GM23338 (cell line): ENCODE measurements around the gene CTDSPL. TPM values are rescaled to one million over a fixed set of nuclear protein-coding genes. Genes with fewer than 3 reads are reported as not detected.

ENCODE experiments used
- ATAC-seq: fragments of 200-7000 bp; cut with Tn5 transposase; 3 replicates; pipeline ENCODE4 v1.9.1; 2020
- DNase-seq: peaks from one replicate; pipeline ENCODE4 v3.0.0-alpha.2; 2015; ENCODE audit warnings: low spot score
- H2AFZ ChIP-seq: fragments of 200-600 bp; sonication (generic); 2 replicates; pipeline ENCODE4 v1.8.0; 2016; ENCODE audit warnings: antibody characterized with exemption, mild to moderate bottlenecking, moderate library complexity
- H3F3A ChIP-seq: fragments of 200-600 bp; sonication (generic); replicated peaks from 2 replicates; pipeline ENCODE4 v1.8.0; 2017; ENCODE audit warnings: antibody characterized with exemption, mixed run types, low read depth
- H3K27ac ChIP-seq: fragments of 200-600 bp; sonication (generic); 2 replicates; pipeline ENCODE4 v1.6.1; 2016; ENCODE audit warnings: low read depth
- H3K27me3 ChIP-seq: fragments of 200-600 bp; sonication (generic); 2 replicates; pipeline ENCODE4 v1.8.0; 2016; ENCODE audit warnings: mild to moderate bottlenecking, mixed run types, moderate library complexity; ENCODE audit not compliant: insufficient read depth
- H3K36me3 ChIP-seq: fragments of 200-600 bp; sonication (generic); 2 replicates; pipeline ENCODE4 v1.8.0; 2016; ENCODE audit warnings: mild to moderate bottlenecking; ENCODE audit not compliant: insufficient read depth
- H3K4me1 ChIP-seq: fragments of 200-600 bp; sonication (generic); 2 replicates; pipeline ENCODE4 v1.8.0; 2016; ENCODE audit warnings: mild to moderate bottlenecking, moderate library complexity; ENCODE audit not compliant: insufficient read depth
- H3K4me2 ChIP-seq: fragments of 200-600 bp; sonication (generic); 2 replicates; pipeline ENCODE4 v1.7.1; 2017; ENCODE audit warnings: mixed run types
- H3K4me3 ChIP-seq: fragments of 200-600 bp; sonication (generic); 2 replicates; pipeline ENCODE4 v1.6.1; 2016; ENCODE audit warnings: mixed run types
- H3K79me2 ChIP-seq: fragments of 200-600 bp; sonication (generic); replicated peaks from 2 replicates; pipeline ENCODE4 v1.8.0; 2017; ENCODE audit warnings: mild to moderate bottlenecking; ENCODE audit not compliant: insufficient read depth
- H3K9me2 ChIP-seq: fragments of 200-600 bp; sonication (generic); 2 replicates; pipeline ENCODE4 v1.8.0; 2017; ENCODE audit not compliant: insufficient read depth
- H4K20me1 ChIP-seq: fragments of 200-600 bp; sonication (generic); replicated peaks from 2 replicates; pipeline ENCODE4 v1.8.0; 2017; ENCODE audit warnings: mild to moderate bottlenecking; ENCODE audit not compliant: insufficient read depth
- H3K27ac Mint-ChIP-seq: 2 replicates; pipeline ENCODE4 v1.8.0; 2020; ENCODE audit warnings: inconsistent platforms, mild to moderate bottlenecking, moderate library complexity, mixed read lengths
- H3K27me3 Mint-ChIP-seq: 3 replicates; pipeline ENCODE4 v1.8.0; 2022; ENCODE audit warnings: low read depth, mild to moderate bottlenecking, moderate library complexity, mixed read lengths, inconsistent platforms; ENCODE audit not compliant: insufficient read depth, poor library complexity
- H3K36me3 Mint-ChIP-seq: 3 replicates; pipeline ENCODE4 v1.8.0; 2021; ENCODE audit warnings: low read depth, mild to moderate bottlenecking, inconsistent platforms, moderate library complexity, mixed read lengths
- H3K4me1 Mint-ChIP-seq: 3 replicates; pipeline ENCODE4 v1.8.0; 2020; ENCODE audit warnings: mild to moderate bottlenecking, inconsistent platforms, mixed read lengths
- H3K4me3 Mint-ChIP-seq: 3 replicates; pipeline ENCODE4 v1.8.0; 2021; ENCODE audit warnings: moderate library complexity, mild to moderate bottlenecking, inconsistent platforms, mixed read lengths
- H3K9me3 Mint-ChIP-seq: 3 replicates; pipeline ENCODE4 v1.8.0; 2020; ENCODE audit warnings: moderate library complexity, mild to moderate bottlenecking, inconsistent platforms, mixed read lengths
- CREB1 ChIP-seq: fragments of 250-450 bp; sonication (Bioruptor Pico); IDR thresholded peaks from 2 replicates; pipeline ENCODE4 v1.5.0; 2020; ENCODE audit warnings: low read depth, mild to moderate bottlenecking, moderate library complexity
- CTCF ChIP-seq, 2 experiments: fragments of 200-600 bp in 1 of 2; sonication (generic) in 1 of 2; conservative IDR thresholded peaks; 2 replicates each; pipeline versions ENCODE4 v1.5.1 to v1.6.1; 2016 to 2017; ENCODE audit warnings: antibody characterized with exemption in 2 of 2, low read depth in 2 of 2, mild to moderate bottlenecking in 2 of 2, moderate library complexity in 1 of 2
- EZH2 ChIP-seq: fragments of 200-600 bp; sonication (generic); IDR thresholded peaks from one replicate; pipeline ENCODE4 v1.8.0; 2017; ENCODE audit warnings: antibody characterized with exemption, mild to moderate bottlenecking, low read depth; ENCODE audit not compliant: unreplicated experiment
- EZH2phosphoT487 ChIP-seq: fragments of 200-600 bp; sonication (generic); IDR thresholded peaks from one replicate; pipeline ENCODE4 v1.8.1; 2018; ENCODE audit warnings: antibody characterized with exemption; ENCODE audit not compliant: unreplicated experiment
- JUNB ChIP-seq: IDR thresholded peaks from one replicate; pipeline ENCODE4 v1.6.1; 2016; ENCODE audit warnings: antibody characterized with exemption; ENCODE audit not compliant: unreplicated experiment
- NANOG ChIP-seq: IDR thresholded peaks from 2 replicates; pipeline ENCODE4 v1.6.1; 2016; ENCODE audit warnings: antibody characterized with exemption, borderline replicate concordance
- POLR2AphosphoS5 ChIP-seq: IDR thresholded peaks from 2 replicates; pipeline ENCODE4 v1.6.1; 2016; ENCODE audit warnings: antibody characterized with exemption, low read depth
- REST ChIP-seq: IDR thresholded peaks from one replicate; pipeline ENCODE4 v1.6.1; 2018; ENCODE audit warnings: antibody characterized with exemption; ENCODE audit not compliant: unreplicated experiment
- STAT1 ChIP-seq: IDR thresholded peaks from one replicate; pipeline ENCODE4 v1.6.1; 2016; ENCODE audit warnings: antibody characterized with exemption; ENCODE audit not compliant: unreplicated experiment
- ZNF114 ChIP-seq: fragments of 250-450 bp; sonication (Bioruptor Pico); IDR thresholded peaks from 2 replicates; pipeline ENCODE4 v1.5.0; 2020; ENCODE audit warnings: mild to moderate bottlenecking, moderate library complexity
- ZNF331 ChIP-seq: fragments of 250-450 bp; sonication (Bioruptor Pico); IDR thresholded peaks from 2 replicates; pipeline ENCODE4 v1.5.0; 2020; ENCODE audit warnings: low read depth, mild to moderate bottlenecking, moderate library complexity
- ZNF462 ChIP-seq: fragments of 250-450 bp; sonication (Bioruptor Pico); IDR thresholded peaks from 2 replicates; pipeline ENCODE4 v1.5.0; 2020; ENCODE audit warnings: mild to moderate bottlenecking, moderate library complexity
- polyA plus RNA-seq: library from polyadenylated mRNA; unstranded; fragments of >200 nt; fragmentation: Nextera tagmentation; extraction: Ambion mirVana; gene quantifications from 2 replicates; pipeline ENCODE4 v1.2.1, GENCODE V29; 2016
- total RNA-seq: library from RNA; depleted of rRNA; stranded (reverse); fragments of >200 nt; shearing (Covaris generic); gene quantifications from 2 replicates; pipeline ENCODE4 v1.2.3, GENCODE V29; 2014
- TF ChIP-seq, protein P1 (sequence below): IDR thresholded peaks from 2 replicates; pipeline ENCODE4 v1.6.1; 2016; ENCODE audit warnings: antibody characterized with exemption

CTDSPL gene
- total and polyA plus RNA-seq, 2 experiments from 2014 or later = 23.2 to 42.0 TPM

DNA sequence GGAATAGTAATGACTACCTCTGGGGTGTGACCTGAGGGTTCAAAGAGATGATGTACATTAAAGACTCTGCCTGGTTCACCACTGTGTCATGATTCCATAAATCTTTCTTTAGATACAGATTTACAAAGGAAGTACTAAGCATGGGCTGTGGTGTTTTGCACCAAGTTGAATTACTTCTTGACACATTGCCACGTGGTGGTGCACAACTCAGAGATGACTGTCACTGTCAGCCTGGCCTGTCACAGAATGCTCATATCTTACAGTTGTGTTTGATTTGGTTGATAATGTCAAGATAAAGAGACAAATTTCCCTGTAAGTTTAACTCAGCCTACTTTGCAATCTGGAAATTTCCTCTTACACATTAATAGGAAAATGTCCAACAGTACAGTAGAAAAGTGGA, 3.2 kb downstream of the CTDSPL start:
- Histone ChIP-seq H4K20me1 (peaks cover 13% of the 10 kb centered on the region), H3F3A (no peaks in the 10 kb centered on the region), H3K27ac (no peak overlapping the region), H3K4me1 (peaks cover 26% of the 10 kb centered on the region), H3K4me3 (no peak overlapping the region), H3K9me2 (no peaks in the 10 kb centered on the region), H3K79me2 (peaks cover 76% of the 10 kb centered on the region), H3K27me3 (peaks cover 1% of the 10 kb centered on the region; the same call in 1 of the 2 replicates), H3K4me2 (no peak overlapping the region), H2AFZ (no peak overlapping the region), H3K36me3 (no peaks in the 10 kb centered on the region)
- DNase-seq = no peak
- peaks cover 25% of the 10 kb centered on the region for H3K27me3 Mint-ChIP-seq
- H3K27ac Mint-ChIP-seq = no peak overlapping the region
- H3K4me1 Mint-ChIP-seq = peaks cover 23% of the 10 kb centered on the region
- TF ChIP-seq POLR2AphosphoS5 = no peak
- TF ChIP-seq ZNF114 (CRISPR knock-in tag) = no peak
- TF ChIP-seq, protein P1, sequence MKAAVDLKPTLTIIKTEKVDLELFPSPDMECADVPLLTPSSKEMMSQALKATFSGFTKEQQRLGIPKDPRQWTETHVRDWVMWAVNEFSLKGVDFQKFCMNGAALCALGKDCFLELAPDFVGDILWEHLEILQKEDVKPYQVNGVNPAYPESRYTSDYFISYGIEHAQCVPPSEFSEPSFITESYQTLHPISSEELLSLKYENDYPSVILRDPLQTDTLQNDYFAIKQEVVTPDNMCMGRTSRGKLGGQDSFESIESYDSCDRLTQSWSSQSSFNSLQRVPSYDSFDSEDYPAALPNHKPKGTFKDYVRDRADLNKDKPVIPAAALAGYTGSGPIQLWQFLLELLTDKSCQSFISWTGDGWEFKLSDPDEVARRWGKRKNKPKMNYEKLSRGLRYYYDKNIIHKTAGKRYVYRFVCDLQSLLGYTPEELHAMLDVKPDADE = no peak
- TF ChIP-seq EZH2phosphoT487 = no peak
- no peak for TF ChIP-seq CREB1 (CRISPR knock-in tag)
- no peak for TF ChIP-seq JUNB
- TF ChIP-seq NANOG = no peak
- no peak for TF ChIP-seq CTCF (conservative IDR thresholded peaks at IDR 0.05; ENCODE audit: low read depth in 2 of 2)
- TF ChIP-seq EZH2 = no peak
- no peak for TF ChIP-seq ZNF462
- no peak for TF ChIP-seq ZNF331
- no peak for TF ChIP-seq REST
- no peak for TF ChIP-seq STAT1
- peaks cover 4% of the 10 kb centered on the region; the same call in 2 of the 3 replicates for H3K9me3 Mint-ChIP-seq
- H3K4me3 Mint-ChIP-seq = no peak overlapping the region
- ATAC-seq = no peak
- peaks cover 4% of the 10 kb centered on the region; the same call in 1 of the 3 replicates for H3K36me3 Mint-ChIP-seq
